NT2/D1 (cell line): ENCODE measurements around the gene CACNA1C.

Source experiments
- YY1 ChIP-seq: IDR thresholded peaks from 2 replicates; pipeline ENCODE4 v1.6.1; 2011; ENCODE audit not compliant: insufficient read length, insufficient read depth
- ZNF274 ChIP-seq: IDR thresholded peaks from 2 replicates; pipeline ENCODE4 v1.6.1; 2011; ENCODE audit warnings: mild to moderate bottlenecking, low read depth, low read length

GRCh38 chr12:2009623-2010022 is 43.2 kb upstream of the CACNA1C start:
- no peak for TF ChIP-seq ZNF274
- TF ChIP-seq YY1 = no peak
